Endothelial cell of hepatic sinusoid (primary cell): ENCODE results near the gene DNAH10.

Source experiments
- in situ Hi-C: cut with HindIII; loops from 2 replicates; pipeline ENCODE4 v1.10.0; 2017; ENCODE audit warnings: low sequenced_read_pairs

Gene DNAH10, protein sequence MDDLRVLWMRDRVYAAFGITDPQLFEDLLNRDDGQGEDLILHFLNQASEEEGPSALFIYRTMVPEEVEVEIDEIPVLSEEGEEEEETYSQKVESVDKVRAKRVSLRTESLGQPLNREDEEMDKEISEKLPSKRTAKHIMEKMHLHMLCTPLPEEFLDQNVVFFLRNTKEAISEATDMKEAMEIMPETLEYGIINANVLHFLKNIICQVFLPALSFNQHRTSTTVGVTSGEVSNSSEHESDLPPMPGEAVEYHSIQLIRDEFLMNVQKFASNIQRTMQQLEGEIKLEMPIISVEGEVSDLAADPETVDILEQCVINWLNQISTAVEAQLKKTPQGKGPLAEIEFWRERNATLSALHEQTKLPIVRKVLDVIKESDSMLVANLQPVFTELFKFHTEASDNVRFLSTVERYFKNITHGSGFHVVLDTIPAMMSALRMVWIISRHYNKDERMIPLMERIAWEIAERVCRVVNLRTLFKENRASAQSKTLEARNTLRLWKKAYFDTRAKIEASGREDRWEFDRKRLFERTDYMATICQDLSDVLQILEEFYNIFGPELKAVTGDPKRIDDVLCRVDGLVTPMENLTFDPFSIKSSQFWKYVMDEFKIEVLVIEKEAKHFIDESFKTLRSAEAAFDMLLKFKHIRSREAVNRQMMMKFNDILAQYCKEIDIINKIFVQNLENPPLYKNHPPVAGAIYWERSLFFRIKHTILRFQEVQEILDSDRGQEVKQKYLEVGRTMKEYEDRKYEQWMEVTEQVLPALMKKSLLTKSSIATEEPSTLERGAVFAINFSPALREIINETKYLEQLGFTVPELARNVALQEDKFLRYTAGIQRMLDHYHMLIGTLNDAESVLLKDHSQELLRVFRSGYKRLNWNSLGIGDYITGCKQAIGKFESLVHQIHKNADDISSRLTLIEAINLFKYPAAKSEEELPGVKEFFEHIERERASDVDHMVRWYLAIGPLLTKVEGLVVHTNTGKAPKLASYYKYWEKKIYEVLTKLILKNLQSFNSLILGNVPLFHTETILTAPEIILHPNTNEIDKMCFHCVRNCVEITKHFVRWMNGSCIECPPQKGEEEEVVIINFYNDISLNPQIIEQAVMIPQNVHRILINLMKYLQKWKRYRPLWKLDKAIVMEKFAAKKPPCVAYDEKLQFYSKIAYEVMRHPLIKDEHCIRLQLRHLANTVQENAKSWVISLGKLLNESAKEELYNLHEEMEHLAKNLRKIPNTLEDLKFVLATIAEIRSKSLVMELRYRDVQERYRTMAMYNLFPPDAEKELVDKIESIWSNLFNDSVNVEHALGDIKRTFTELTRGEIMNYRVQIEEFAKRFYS (N-terminal part only)

DNA sequence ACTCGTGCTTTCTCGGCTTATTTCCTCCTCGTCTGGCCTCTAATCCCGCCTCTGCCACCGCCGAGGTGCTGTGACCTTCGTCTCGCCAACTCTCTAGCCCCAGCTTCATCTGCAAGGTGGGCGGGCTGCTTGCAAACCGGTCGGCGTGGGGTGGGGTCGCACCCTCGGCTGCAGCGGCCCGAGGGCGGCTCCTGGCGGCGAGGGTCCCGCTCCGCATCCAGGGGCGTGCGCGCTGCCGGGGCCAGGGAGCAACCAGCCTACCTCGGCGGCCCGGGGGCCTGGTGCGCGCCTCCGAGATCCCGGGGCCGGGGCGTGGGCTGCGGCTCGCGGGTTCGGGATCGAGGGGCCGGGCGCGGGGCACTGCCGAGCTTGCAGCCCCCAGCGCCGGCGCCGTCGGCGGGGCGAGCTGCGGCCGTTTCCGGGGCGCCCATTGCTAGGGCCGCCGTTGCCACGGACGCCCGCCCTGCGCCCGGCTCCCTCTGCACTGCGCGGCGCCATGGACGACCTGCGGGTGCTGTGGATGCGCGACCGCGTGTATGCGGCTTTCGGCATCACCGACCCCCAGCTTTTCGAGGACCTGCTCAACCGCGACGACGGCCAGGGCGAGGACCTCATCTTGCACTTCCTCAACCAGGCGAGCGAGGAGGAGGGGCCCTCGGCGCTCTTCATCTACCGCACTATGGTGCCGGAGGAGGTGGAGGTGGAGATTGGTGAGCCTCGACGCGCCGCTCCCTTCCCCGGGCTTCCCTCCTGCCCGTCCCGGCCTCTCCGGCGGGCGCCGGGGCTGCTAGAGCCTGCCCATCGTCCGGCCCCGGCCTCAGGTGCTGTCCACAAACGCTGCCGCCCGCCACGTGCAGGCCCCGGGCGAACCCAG is at the start of gene DNAH10:
Gene DNAH10, plus strand, starts transcription at position 461 of the 874 bp plus-strand sequence. Its CDS starts 36 bp downstream, at position 497.
- in situ Hi-C loops = no loop called here

GRCh38 chr12:123712780-123713319 is 49.3 kb upstream of the DNAH10 start:
- in situ Hi-C loops = loop anchor here (5.0 to 10.0 kb wide), 2 partner anchors 39 to 92 kb away; no protein-coding TSS in a partner anchor

DNA sequence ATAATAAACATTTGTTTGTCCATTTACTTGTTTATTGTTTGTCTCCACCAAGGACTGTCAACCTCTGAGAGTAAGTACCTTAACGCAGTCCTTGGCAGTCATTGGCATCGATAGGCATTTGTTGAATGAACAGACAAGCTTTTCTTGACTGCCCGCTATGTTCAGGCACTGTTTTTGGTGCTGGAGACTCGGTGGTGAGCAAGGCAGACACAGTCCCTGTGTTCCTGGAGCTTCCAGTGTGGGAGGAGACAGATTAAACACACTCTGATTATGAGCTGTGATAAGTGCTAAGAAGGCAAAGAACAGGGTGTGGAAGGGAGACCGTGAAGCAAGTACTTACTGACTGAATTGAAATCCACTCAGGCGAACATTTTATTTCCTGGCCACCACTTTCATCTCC is 48.7 kb upstream of the DNAH10 start:
- in situ Hi-C loops = loop anchor here (5.0 to 10.0 kb wide), 2 partner anchors 39 to 91 kb away; no protein-coding TSS in a partner anchor

- in situ Hi-C loops = loop anchor here (5.0 to 10.0 kb wide), 2 partner anchors 38 to 91 kb away; no protein-coding TSS in a partner anchor
These were observed 48.1 kb upstream of the DNAH10 start for GRCh38 chr12:123713823-123714585.

- in situ Hi-C loops = loop anchor here (10.0 kb wide), 1 partner anchor 90 kb away; no protein-coding TSS in a partner anchor
These were observed 46.9 kb upstream of the DNAH10 start for GRCh38 chr12:123715195-123715594.

DNA sequence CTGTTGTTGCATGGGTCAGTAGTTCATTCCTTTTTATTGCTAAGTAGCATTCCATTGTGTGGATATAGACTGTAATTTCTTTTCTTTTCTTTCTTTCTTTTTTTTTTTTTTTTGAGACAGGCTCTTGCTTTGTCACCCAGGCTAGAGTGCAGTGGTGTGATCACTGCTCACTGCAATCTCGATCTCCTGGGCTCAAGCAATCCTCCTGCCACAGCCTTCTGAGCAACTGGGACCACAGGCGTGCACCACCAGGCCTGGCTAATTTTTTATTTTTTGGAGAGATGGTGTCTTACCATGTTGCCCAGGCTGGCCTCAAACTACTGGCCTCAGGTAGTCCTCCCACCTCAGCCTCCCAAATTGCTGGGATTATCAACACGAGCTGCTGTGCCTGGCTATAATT is 44.8 kb upstream of the DNAH10 start:
- in situ Hi-C loops = loop anchor here (10.0 kb wide), 1 partner anchor 87 kb away; no protein-coding TSS in a partner anchor

GRCh38 chr12:123720141-123720814 is 41.8 kb upstream of the DNAH10 start:
- in situ Hi-C loops = no loop called here

DNA sequence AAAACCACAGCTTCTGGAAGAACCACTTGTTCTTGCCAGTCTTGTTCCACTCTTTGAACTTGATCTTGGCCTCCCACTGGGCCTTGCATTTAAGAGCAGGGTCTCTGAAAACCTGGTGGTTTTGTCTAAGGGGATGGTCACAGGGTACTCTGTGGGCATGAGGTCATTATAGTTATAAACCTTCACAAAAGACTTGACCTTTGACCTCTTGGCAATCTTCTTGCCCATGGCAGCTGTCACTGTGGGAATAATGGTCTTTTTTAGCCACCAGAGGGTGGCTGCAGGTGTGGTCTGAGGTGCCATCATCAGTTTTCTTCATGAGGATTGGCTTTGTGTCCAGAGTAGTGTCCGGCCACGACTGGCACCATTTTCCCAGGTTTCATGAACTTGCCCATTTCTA is 40.9 kb upstream of the DNAH10 start:
- in situ Hi-C loops = no loop called here

DNA sequence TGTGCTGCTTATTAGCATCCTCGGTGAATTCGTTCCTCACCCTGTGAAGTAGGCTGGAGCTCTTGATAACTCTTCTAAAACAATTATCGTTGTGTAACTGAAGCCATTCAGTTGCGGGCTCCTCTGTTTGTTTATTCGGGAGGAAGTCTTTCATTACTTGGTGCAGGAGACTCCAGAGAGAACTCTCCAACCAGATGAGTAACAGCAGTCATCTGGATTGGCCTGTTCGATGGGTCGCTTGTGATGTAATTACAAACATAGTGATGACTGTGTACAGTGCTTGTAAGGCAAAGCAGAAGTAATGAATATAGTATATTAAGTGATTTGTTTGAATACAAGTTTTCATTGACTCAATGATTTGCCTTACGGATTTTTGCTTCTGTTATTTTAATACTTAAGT is 39.1 kb upstream of the DNAH10 start:
- in situ Hi-C loops = no loop called here

DNA sequence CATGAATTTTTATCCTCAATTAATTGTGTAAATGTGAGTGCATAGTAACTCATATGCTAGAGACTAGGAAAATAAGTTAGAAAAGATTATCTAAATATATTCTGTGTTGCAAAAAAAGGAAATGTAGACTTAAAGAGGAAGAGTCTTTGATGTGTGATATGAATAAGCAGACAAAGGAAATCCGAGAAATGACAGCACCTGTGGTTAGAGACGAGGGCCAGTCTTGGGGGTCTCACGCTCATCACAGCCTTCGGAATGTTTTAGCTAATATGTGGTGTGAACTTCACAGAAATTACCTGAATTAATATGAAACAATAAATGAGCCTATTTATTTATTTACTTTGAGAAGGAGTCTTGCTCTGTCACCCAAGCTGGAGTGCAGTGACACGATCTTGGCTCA is 38.3 kb upstream of the DNAH10 start:
- in situ Hi-C loops = no loop called here

GRCh38 chr12:123726244-123726643 is 35.9 kb upstream of the DNAH10 start:
- in situ Hi-C loops = no loop called here

DNA sequence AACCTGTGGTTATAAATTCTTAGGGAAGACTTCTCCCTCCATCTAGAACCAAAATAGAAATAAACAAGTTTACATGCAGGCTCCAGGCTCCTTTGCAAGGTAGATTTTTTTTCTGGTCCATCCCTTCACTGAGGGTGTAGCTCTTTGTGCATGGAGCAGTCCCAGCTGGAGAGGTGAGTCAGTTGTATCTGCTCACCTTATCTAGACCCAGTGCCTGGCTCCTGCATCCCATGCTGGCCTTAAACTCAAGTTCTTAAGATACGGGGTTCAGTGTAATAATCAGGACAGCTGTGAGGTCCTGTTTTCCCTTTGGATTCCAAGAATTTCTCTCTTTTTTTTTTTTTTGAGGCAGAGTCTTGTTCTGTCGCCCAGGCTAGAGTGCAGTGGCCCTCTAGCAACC is 35.1 kb upstream of the DNAH10 start:
- in situ Hi-C loops = no loop called here

DNA sequence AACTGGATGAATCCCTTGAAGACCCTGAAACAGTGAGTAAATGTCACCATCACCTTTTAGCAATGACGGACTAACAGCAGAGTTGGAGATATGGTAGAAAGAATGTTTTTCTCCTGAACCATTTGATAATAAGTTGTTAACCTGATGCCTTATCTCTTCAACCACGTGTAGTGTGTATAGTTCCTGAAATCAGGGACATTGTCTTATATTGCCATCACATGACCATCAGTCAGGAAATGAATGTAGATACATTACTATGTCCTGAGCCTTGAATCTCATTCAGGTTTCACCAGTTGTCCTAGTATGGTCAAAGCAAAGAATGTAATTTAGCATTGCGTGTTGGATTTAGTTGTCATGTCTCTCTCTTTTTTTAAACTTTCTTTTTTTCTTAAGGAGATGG is 34.2 kb upstream of the DNAH10 start:
- in situ Hi-C loops = no loop called here

DNA sequence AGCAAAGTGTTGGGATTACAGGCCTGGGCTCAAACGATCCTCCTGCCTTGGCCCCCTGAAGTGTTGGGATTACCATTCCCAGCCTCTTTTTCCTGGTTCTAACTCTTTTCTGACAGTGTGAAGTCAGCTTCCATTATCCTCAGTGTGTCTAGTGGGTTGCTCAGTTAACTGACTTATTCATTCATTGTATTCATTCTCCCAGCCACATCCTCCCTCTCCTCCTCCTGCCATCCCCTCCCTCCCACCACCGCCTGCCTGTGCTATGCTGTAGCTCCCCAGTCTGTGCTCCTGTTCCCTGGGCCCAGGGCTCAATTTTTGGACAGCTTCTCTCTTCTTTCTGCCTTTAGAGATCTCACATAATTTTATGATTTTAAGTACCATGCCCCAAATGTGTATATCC is 30.5 kb upstream of the DNAH10 start:
- in situ Hi-C loops = no loop called here

DNA sequence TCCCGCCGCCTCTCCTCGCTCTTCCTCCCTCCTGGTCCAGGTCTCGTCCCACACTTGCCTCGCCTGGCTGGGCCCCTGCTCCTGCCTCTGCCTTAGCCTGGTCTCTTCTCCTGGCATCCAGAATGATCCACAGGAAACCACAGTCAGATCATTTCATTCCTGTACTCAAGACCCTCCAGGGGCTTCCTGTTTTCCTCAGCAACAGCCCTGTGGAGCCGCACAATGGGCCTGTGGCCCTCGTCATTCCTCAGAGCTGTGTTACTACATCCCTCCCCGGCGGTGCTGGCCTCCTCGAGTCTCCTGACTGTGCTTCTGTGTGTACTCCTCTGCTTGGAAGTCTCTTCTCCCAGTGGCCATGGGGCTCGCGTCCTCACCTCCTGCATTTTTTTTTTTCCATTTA is 29.9 kb upstream of the DNAH10 start:
- in situ Hi-C loops = no loop called here

- in situ Hi-C loops = no loop called here
These were observed 28.9 kb upstream of the DNAH10 start for GRCh38 chr12:123733229-123733628.

DNA sequence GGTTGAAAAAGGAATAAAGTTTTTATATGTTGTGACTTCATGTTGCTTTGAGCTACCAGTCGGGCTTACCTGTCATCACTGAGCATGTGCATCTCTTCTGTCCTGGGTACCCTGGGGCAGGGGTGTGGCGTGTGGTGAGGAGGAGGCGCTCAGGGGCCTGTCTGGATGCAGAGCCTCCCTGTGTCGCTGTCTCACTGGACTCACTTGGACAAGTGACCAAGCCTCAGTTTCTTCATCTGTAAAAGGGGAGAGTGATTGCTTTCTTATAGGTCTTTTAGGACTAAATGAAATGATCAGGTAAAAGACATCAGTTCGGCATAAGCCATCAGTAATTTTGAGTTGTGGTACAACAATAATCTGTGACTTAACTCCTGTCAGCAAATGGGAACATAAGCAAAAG is 27.8 kb upstream of the DNAH10 start:
- in situ Hi-C loops = no loop called here

DNA sequence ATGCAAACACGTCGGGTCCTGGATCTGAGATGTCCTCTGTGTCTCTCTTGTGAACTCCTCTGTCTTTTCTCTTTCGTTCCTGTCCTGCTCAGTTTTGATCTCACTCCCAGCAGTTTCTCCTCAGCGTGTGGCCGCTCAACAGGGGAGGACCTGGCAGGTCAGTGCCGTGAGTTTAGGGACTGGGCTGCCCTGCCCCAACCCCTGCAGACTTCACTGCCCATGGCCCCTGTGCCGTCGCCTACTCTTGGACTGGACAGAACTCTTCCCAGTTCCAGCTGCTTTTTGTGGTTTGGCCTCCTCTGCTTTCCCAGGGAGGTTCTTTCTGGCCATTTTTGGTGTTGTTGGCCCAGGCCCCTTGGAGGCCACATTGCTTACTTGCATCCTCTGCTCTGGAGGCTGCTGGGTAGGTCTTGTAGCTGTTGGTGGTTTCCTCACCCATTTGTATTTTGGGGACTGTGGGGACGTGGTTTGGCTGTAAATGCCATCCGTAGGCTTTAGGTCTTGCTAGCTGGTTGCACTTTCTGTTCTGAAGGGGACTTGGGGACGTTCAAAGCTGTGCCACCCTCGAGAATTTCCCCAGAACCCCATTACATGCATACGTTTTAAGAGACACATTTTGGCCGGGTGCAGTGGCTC is 20.0 kb upstream of the DNAH10 start:
- in situ Hi-C loops = no loop called here
